ENCODE measurements around the gene LTBP1. TPM values are rescaled to one million over a fixed set of nuclear protein-coding genes. Genes with fewer than 3 reads are reported as not detected.

Gene LTBP1
- total RNA-seq, 1 experiment from 2014 or later: 11.8 TPM

- no peak for DNase-seq
- H3K9me2 ChIP-seq (replicated peaks; ENCODE audit: insufficient read depth, low read length): no peaks in the 10 kb centered on the region
- no peaks in the 10 kb centered on the region for H3K9me3 ChIP-seq (ENCODE audit: low read length)
- no peak overlapping the region for H2AFZ ChIP-seq (ENCODE audit: low read length)
- no peak overlapping the region for H3K4me3 ChIP-seq (ENCODE audit: low read length)
- H3K27me3 ChIP-seq (ENCODE audit: low read length): no peaks in the 10 kb centered on the region
- no peaks in the 10 kb centered on the region for H3K79me2 ChIP-seq (ENCODE audit: low read length)
- H3K4me2 ChIP-seq (ENCODE audit: low read depth, low read length, poor library complexity, severe bottlenecking): no peak overlapping the region
- no peaks in the 10 kb centered on the region for H4K20me1 ChIP-seq (ENCODE audit: insufficient read depth, low read depth, low read length)
- H3K4me1 ChIP-seq (ENCODE audit: low read length): no peaks in the 10 kb centered on the region
- H3K36me3 ChIP-seq (ENCODE audit: insufficient read depth, low read length): no peaks in the 10 kb centered on the region
- H3K27ac ChIP-seq (ENCODE audit: low read length): no peak overlapping the region
- H3K9ac ChIP-seq (ENCODE audit: low read length): no peak overlapping the region
These were observed 231.5 kb downstream of the LTBP1 start for GRCh38 chr2:33178209-33178608.

- Histone ChIP-seq H3K27ac (ENCODE audit: low read length) (no peak overlapping the region), H3K4me1 (ENCODE audit: low read length) (no peaks in the 10 kb centered on the region), H2AFZ (ENCODE audit: low read length) (no peak overlapping the region), H3K79me2 (ENCODE audit: low read length) (no peaks in the 10 kb centered on the region), H3K9ac (ENCODE audit: low read length) (no peak overlapping the region), H3K4me3 (ENCODE audit: low read length) (no peak overlapping the region), H3K9me3 (ENCODE audit: low read length) (no peaks in the 10 kb centered on the region), H4K20me1 (ENCODE audit: insufficient read depth, low read depth, low read length) (no peaks in the 10 kb centered on the region), H3K4me2 (ENCODE audit: low read depth, low read length, poor library complexity, severe bottlenecking) (no peak overlapping the region), H3K27me3 (ENCODE audit: low read length) (no peaks in the 10 kb centered on the region), H3K36me3 (ENCODE audit: insufficient read depth, low read length) (no peaks in the 10 kb centered on the region), H3K9me2 (replicated peaks; ENCODE audit: insufficient read depth, low read length) (no peaks in the 10 kb centered on the region)
- no peak for DNase-seq
These were observed 234.2 kb downstream of the LTBP1 start for GRCh38 chr2:33180915-33181314.

DNA sequence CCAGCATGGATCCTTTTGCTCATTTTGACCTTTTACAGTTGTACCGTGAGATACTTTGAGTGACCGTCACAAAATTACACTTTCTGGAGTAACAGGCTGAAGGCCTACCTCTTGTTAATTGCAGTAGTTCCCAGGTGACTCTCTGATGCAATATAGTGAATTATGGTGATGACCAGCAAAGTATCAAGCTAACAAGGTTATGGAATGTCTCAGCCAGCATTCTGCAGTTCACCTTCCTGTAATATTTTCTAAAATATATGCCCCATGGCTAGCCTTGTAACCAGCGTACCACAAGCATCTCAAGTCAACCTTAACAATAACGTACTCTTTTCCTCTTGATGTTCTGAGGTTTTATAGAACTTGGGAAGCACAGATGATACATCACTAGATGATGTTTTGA lies 234.7 kb downstream of the LTBP1 start:
- no peak for DNase-seq
- H3K4me3 ChIP-seq (ENCODE audit: low read length): no peak overlapping the region
- no peak overlapping the region for H3K9ac ChIP-seq (ENCODE audit: low read length)
- H3K79me2 ChIP-seq (ENCODE audit: low read length): no peaks in the 10 kb centered on the region
- no peak overlapping the region for H3K4me2 ChIP-seq (ENCODE audit: low read depth, low read length, poor library complexity, severe bottlenecking)
- H3K9me2 ChIP-seq (replicated peaks; ENCODE audit: insufficient read depth, low read length): no peaks in the 10 kb centered on the region
- no peaks in the 10 kb centered on the region for H3K9me3 ChIP-seq (ENCODE audit: low read length)
- no peak overlapping the region for H3K27ac ChIP-seq (ENCODE audit: low read length)
- H3K36me3 ChIP-seq (ENCODE audit: insufficient read depth, low read length): no peaks in the 10 kb centered on the region
- H4K20me1 ChIP-seq (ENCODE audit: insufficient read depth, low read depth, low read length): no peaks in the 10 kb centered on the region
- no peak overlapping the region for H2AFZ ChIP-seq (ENCODE audit: low read length)
- no peaks in the 10 kb centered on the region for H3K4me1 ChIP-seq (ENCODE audit: low read length)
- H3K27me3 ChIP-seq (ENCODE audit: low read length): no peaks in the 10 kb centered on the region

DNA sequence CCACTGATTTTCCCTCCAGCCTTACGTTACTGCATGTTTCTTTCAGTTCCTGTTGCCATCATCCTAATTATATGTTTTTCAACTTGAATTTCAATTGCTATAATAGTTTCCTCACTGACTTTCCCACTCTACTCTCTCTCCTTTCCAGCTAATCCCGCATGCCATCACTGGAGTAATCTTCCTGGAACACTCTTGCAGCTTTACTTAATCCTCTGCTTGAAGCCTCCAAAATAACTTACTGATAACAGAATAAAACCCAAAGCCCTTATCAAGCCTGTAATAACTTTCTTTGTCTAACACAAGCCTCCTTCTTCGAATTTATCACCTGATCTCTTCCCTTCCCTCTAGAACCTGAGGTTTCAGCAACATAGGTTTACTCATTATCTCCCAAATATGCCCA lies 237.3 kb downstream of the LTBP1 start:
- Histone ChIP-seq H2AFZ (ENCODE audit: low read length) (no peak overlapping the region), H3K36me3 (ENCODE audit: insufficient read depth, low read length) (no peaks in the 10 kb centered on the region), H3K27me3 (ENCODE audit: low read length) (no peaks in the 10 kb centered on the region)

GRCh38 chr2:33186937-33187336 lies 240.2 kb downstream of the LTBP1 start:
- Histone ChIP-seq H4K20me1 (ENCODE audit: insufficient read depth, low read depth, low read length) (no peaks in the 10 kb centered on the region), H3K27me3 (ENCODE audit: low read length) (no peaks in the 10 kb centered on the region), H3K9me2 (replicated peaks; ENCODE audit: insufficient read depth, low read length) (no peaks in the 10 kb centered on the region), H3K27ac (ENCODE audit: low read length) (no peak overlapping the region), H3K9me3 (ENCODE audit: low read length) (no peaks in the 10 kb centered on the region), H3K4me2 (ENCODE audit: low read depth, low read length, poor library complexity, severe bottlenecking) (no peak overlapping the region), H3K36me3 (ENCODE audit: insufficient read depth, low read length) (no peaks in the 10 kb centered on the region), H3K9ac (ENCODE audit: low read length) (no peak overlapping the region), H3K79me2 (ENCODE audit: low read length) (no peaks in the 10 kb centered on the region), H3K4me1 (ENCODE audit: low read length) (no peaks in the 10 kb centered on the region), H3K4me3 (ENCODE audit: low read length) (no peak overlapping the region), H2AFZ (ENCODE audit: low read length) (no peak overlapping the region)
- no peak for DNase-seq

More for the DNA sequence above, 237.3 kb downstream of the LTBP1 start:
- H4K20me1 ChIP-seq (ENCODE audit: insufficient read depth, low read depth, low read length): no peaks in the 10 kb centered on the region
- H3K27ac ChIP-seq (ENCODE audit: low read length): no peak overlapping the region
- no peaks in the 10 kb centered on the region for H3K4me1 ChIP-seq (ENCODE audit: low read length)
- no peak for DNase-seq
- no peaks in the 10 kb centered on the region for H3K9me3 ChIP-seq (ENCODE audit: low read length)
- H3K79me2 ChIP-seq (ENCODE audit: low read length): no peaks in the 10 kb centered on the region
- no peak overlapping the region for H3K4me3 ChIP-seq (ENCODE audit: low read length)
- no peak overlapping the region for H3K9ac ChIP-seq (ENCODE audit: low read length)
- H3K4me2 ChIP-seq (ENCODE audit: low read depth, low read length, poor library complexity, severe bottlenecking): no peak overlapping the region
- H3K9me2 ChIP-seq (replicated peaks; ENCODE audit: insufficient read depth, low read length): no peaks in the 10 kb centered on the region

DNA sequence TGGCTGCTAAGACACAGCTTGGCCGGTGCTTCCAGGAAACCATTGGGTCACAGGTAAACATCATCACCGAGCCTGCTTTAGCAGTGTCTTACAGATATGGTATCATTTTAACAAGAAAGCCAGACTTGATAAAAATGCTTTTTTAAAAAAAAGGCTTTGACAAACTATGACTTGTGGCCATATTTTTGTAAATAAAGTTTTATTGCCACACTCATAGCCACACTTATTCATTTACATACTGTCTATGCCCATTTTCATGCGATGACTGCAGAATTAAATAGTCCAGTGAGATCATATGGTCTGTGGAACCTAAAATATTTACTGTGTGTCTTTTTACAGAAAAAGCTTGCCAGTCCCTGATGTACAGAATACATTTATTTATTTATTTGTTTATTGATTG lies 242.0 kb downstream of the LTBP1 start:
- no peaks in the 10 kb centered on the region for H3K4me1 ChIP-seq (ENCODE audit: low read length)
- no peaks in the 10 kb centered on the region for H3K9me2 ChIP-seq (replicated peaks; ENCODE audit: insufficient read depth, low read length)
- H4K20me1 ChIP-seq (ENCODE audit: insufficient read depth, low read depth, low read length): no peaks in the 10 kb centered on the region
- no peak overlapping the region for H3K27ac ChIP-seq (ENCODE audit: low read length)
- no peak overlapping the region for H3K4me2 ChIP-seq (ENCODE audit: low read depth, low read length, poor library complexity, severe bottlenecking)
- no peaks in the 10 kb centered on the region for H3K79me2 ChIP-seq (ENCODE audit: low read length)
- H3K9ac ChIP-seq (ENCODE audit: low read length): no peak overlapping the region
- no peak overlapping the region for H3K4me3 ChIP-seq (ENCODE audit: low read length)
- no peaks in the 10 kb centered on the region for H3K36me3 ChIP-seq (ENCODE audit: insufficient read depth, low read length)
- no peak overlapping the region for H2AFZ ChIP-seq (ENCODE audit: low read length)
- H3K27me3 ChIP-seq (ENCODE audit: low read length): no peaks in the 10 kb centered on the region
- DNase-seq: no peak
- H3K9me3 ChIP-seq (ENCODE audit: low read length): no peaks in the 10 kb centered on the region

DNA sequence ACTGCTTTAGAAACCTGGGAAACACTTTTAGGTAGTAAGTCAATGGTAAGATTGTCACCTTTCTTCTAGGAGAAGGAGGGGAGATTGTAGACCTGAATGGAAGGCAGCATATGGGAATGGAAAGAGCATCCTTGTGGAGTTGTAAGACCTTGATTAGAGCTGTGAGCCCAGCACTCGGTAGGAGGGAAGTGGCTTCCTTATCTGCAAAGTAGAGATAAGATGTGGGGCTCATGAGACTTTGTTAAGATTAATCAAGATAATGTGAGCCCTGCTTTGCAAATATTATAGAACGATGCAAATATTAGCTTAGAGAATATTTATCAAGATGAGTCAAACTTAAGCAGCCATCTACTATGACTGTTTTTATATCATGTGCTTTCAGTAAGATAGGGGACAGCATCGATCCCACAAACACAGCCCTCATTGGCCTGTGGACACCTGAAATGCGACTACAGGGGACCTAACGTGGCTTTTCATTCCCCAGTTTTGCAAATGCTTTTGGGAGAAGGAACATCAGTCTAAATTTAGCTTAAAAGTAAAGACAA lies 243.7 kb downstream of the LTBP1 start:
- Histone ChIP-seq H2AFZ (ENCODE audit: low read length) (no peak overlapping the region), H3K4me1 (ENCODE audit: low read length) (no peaks in the 10 kb centered on the region), H3K9me2 (replicated peaks; ENCODE audit: insufficient read depth, low read length) (no peaks in the 10 kb centered on the region), H3K27ac (ENCODE audit: low read length) (no peak overlapping the region), H3K9ac (ENCODE audit: low read length) (no peak overlapping the region), H3K36me3 (ENCODE audit: insufficient read depth, low read length) (no peaks in the 10 kb centered on the region), H3K9me3 (ENCODE audit: low read length) (no peaks in the 10 kb centered on the region), H3K27me3 (ENCODE audit: low read length) (no peaks in the 10 kb centered on the region), H3K79me2 (ENCODE audit: low read length) (no peaks in the 10 kb centered on the region), H3K4me2 (ENCODE audit: low read depth, low read length, poor library complexity, severe bottlenecking) (no peak overlapping the region), H4K20me1 (ENCODE audit: insufficient read depth, low read depth, low read length) (no peaks in the 10 kb centered on the region), H3K4me3 (ENCODE audit: low read length) (no peak overlapping the region)
- no peak for DNase-seq

DNA sequence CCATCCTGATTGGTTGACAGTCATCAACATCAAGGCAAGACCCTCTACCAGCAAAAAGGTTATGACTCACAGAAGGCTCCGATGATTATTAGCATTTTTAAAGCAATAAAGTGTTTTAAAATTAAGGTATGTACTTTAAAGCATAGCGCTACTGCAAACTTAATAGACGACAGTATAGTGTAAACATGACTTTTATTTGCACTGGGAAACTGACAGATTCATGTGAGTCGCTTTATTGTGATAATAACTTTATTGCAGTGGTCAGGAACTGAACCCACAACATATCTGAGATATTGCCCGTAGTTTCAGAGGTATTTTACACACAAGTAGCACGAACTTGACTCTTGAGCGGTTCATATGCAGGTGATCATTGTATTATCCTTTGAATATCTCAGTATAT lies 249.1 kb downstream of the LTBP1 start:
- no peak for DNase-seq
- no peaks in the 10 kb centered on the region for H3K9me3 ChIP-seq (ENCODE audit: low read length)
- no peaks in the 10 kb centered on the region for H3K36me3 ChIP-seq (ENCODE audit: insufficient read depth, low read length)
- H3K27me3 ChIP-seq (ENCODE audit: low read length): no peaks in the 10 kb centered on the region
- no peak overlapping the region for H3K27ac ChIP-seq (ENCODE audit: low read length)
- no peak overlapping the region for H3K9ac ChIP-seq (ENCODE audit: low read length)
- no peak overlapping the region for H3K4me3 ChIP-seq (ENCODE audit: low read length)
- no peaks in the 10 kb centered on the region for H3K9me2 ChIP-seq (replicated peaks; ENCODE audit: insufficient read depth, low read length)
- no peaks in the 10 kb centered on the region for H3K4me1 ChIP-seq (ENCODE audit: low read length)
- H3K4me2 ChIP-seq (ENCODE audit: low read depth, low read length, poor library complexity, severe bottlenecking): no peak overlapping the region
- H3K79me2 ChIP-seq (ENCODE audit: low read length): no peaks in the 10 kb centered on the region
- no peaks in the 10 kb centered on the region for H4K20me1 ChIP-seq (ENCODE audit: insufficient read depth, low read depth, low read length)
- no peak overlapping the region for H2AFZ ChIP-seq (ENCODE audit: low read length)

- no peak overlapping the region for H2AFZ ChIP-seq (ENCODE audit: low read length)
- H3K4me3 ChIP-seq (ENCODE audit: low read length): no peak overlapping the region
- H3K9ac ChIP-seq (ENCODE audit: low read length): no peak overlapping the region
- no peaks in the 10 kb centered on the region for H3K36me3 ChIP-seq (ENCODE audit: insufficient read depth, low read length)
- no peak overlapping the region for H3K27ac ChIP-seq (ENCODE audit: low read length)
- H3K9me2 ChIP-seq (replicated peaks; ENCODE audit: insufficient read depth, low read length): no peaks in the 10 kb centered on the region
- H3K4me2 ChIP-seq (ENCODE audit: low read depth, low read length, poor library complexity, severe bottlenecking): no peak overlapping the region
- no peak for DNase-seq
- H4K20me1 ChIP-seq (ENCODE audit: insufficient read depth, low read depth, low read length): no peaks in the 10 kb centered on the region
- H3K9me3 ChIP-seq (ENCODE audit: low read length): no peaks in the 10 kb centered on the region
- H3K27me3 ChIP-seq (ENCODE audit: low read length): no peaks in the 10 kb centered on the region
- H3K79me2 ChIP-seq (ENCODE audit: low read length): no peaks in the 10 kb centered on the region
- no peaks in the 10 kb centered on the region for H3K4me1 ChIP-seq (ENCODE audit: low read length)
These were observed 249.9 kb downstream of the LTBP1 start for GRCh38 chr2:33196700-33197099.
